ENCODE data around the gene ANK3.

The ANK3 gene

GRCh38 chr10:60413306-60414012, 23.8 kb upstream of the ANK3 start:
- no peak for DNase-seq

- DNase-seq, result no peak
Measured at GRCh38 chr10:60410970-60411369, 21.3 kb upstream of the ANK3 start.

GRCh38 chr10:60409202-60409601, 19.5 kb upstream of the ANK3 start:
- DNase-seq, result no peak

GRCh38 chr10:60406182-60406581, 16.5 kb upstream of the ANK3 start:
- DNase-seq, result no peak

GRCh38 chr10:60405172-60405571, 15.5 kb upstream of the ANK3 start:
- no peak for DNase-seq

- DNase-seq, result no peak
Measured at GRCh38 chr10:60403168-60403873, 13.6 kb upstream of the ANK3 start.

- no peak for DNase-seq
Measured at GRCh38 chr10:60400366-60400765, 10.7 kb upstream of the ANK3 start.

GRCh38 chr10:60399328-60399727, 9.7 kb upstream of the ANK3 start:
- DNase-seq, result no peak

GRCh38 chr10:60397792-60398191, 8.1 kb upstream of the ANK3 start:
- DNase-seq, result no peak

GRCh38 chr10:60396766-60397165, 7.1 kb upstream of the ANK3 start:
- no peak for DNase-seq

- DNase-seq, result no peak
Measured at GRCh38 chr10:60395711-60396110, 6.0 kb upstream of the ANK3 start.

- DNase-seq, result peak; percentile 32
Measured at GRCh38 chr10:60394446-60394845, 4.8 kb upstream of the ANK3 start.

- no peak for DNase-seq
Measured at GRCh38 chr10:60390224-60390626, 550 bp upstream of the ANK3 start.

- DNase-seq, result no peak
Measured at GRCh38 chr10:60388709-60389301, 870 bp downstream of the ANK3 start.

- DNase-seq, result no peak
Measured at GRCh38 chr10:60388116-60388625, 1.5 kb downstream of the ANK3 start.

- DNase-seq, result no peak
Measured at GRCh38 chr10:60387531-60387930, 2.1 kb downstream of the ANK3 start.

- no peak for DNase-seq
Measured at GRCh38 chr10:60385399-60385738, 4.3 kb downstream of the ANK3 start.

- no peak for DNase-seq
Measured at GRCh38 chr10:60384708-60385398, 4.8 kb downstream of the ANK3 start.

- DNase-seq, result no peak
Measured at GRCh38 chr10:60384011-60384410, 5.7 kb downstream of the ANK3 start.

- no peak for DNase-seq
Measured at GRCh38 chr10:60382946-60383681, 6.6 kb downstream of the ANK3 start.

- DNase-seq, result no peak
Measured at GRCh38 chr10:60380781-60381180, 8.9 kb downstream of the ANK3 start.

GRCh38 chr10:60377955-60378354, 11.7 kb downstream of the ANK3 start:
- no peak for DNase-seq

- no peak for DNase-seq
Measured at GRCh38 chr10:60377042-60377352, 12.7 kb downstream of the ANK3 start.
